IPS-18a (cell line): ENCODE data around the gene ERCC4.
A peak's percentile ranks its signal among the peaks of the same experiment; 100 is the strongest.
"Not testable (repeated sequence)": the region's sequence is repeated elsewhere in the genome, so short reads cannot be mapped to it uniquely, and the experiment has no call there.

Experiments
- H3K27ac ChIP-seq: one replicate; pipeline ENCODE4 v1.5.1; 2013; ENCODE audit warnings: low read length
- H3K27me3 ChIP-seq: one replicate; pipeline ENCODE4 v1.6.1; 2013; ENCODE audit warnings: mild to moderate bottlenecking, low read length; ENCODE audit not compliant: control insufficient read depth, insufficient read depth
- H3K36me3 ChIP-seq: one replicate; pipeline ENCODE4 v1.6.1; 2013; ENCODE audit warnings: low read depth, low read length; ENCODE audit not compliant: control insufficient read depth
- H3K4me1 ChIP-seq: one replicate; pipeline ENCODE4 v1.6.1; 2013; ENCODE audit warnings: low read depth, low read length; ENCODE audit not compliant: control insufficient read depth
- H3K4me3 ChIP-seq: one replicate; pipeline ENCODE4 v1.5.1; 2013; ENCODE audit warnings: low read length
- H3K9ac ChIP-seq: one replicate; pipeline ENCODE4 v1.6.1; 2013; ENCODE audit warnings: mild to moderate bottlenecking, low read length, moderate library complexity
- H3K9me3 ChIP-seq: one replicate; pipeline ENCODE4 v1.6.1; 2013; ENCODE audit warnings: low read depth, low read length; ENCODE audit not compliant: control insufficient read depth

The ERCC4 gene

GRCh38 chr16:13919683-13920509, at the start of gene ERCC4:
Gene ERCC4 (plus strand): TSS chr16:13920154. CDS start chr16:13920166, 12 bp downstream.
- Histone ChIP-seq H3K27ac (peak within 1 kb of the TSS; percentile 71), H3K4me1 (peaks cover 3% of the 10 kb centered on the region), H3K27me3 (no peaks in the 10 kb centered on the region), H3K36me3 (no peaks in the 10 kb centered on the region), H3K4me3 (peak within 1 kb of the TSS; percentile 98), H3K9me3 (no peaks in the 10 kb centered on the region), H3K9ac (peak within 1 kb of the TSS; percentile 81)

DNA sequence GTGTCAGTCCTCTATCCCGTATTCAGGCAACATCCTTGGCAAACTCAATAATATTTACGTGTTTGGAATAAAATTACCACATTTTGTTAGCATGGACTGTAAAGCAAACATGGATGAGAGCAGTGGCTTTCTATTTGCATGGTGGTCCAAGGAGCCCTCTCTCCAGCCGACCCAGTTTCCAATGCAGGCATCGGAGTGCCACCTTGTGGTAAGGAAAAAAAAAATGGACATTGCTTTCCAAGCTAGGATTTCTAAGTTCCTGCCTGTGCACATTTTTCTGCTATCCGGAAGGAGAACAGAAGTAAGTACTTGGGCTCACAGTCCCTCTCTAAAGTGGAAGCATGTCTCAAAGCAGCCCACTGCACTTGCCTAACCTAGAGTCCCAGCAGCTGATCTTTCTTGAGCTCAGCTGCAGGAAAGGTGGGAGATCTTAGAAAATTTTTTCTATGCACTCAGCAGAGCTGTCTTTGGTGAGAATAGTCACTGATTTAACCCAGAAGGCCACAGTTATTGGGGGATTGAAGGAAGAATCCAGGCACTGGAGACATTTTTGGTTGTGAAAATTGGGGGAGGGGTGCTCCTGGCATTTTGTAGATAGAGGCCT, 46.0 kb upstream of the ERCC4 start:
- Histone ChIP-seq H3K27me3 (no peaks in the 10 kb centered on the region), H3K4me3 (no peak overlapping the region)

GRCh38 chr16:13875614-13876284, 44.2 kb upstream of the ERCC4 start:
- H3K36me3 ChIP-seq, result no peaks in the 10 kb centered on the region
- no peaks in the 10 kb centered on the region for H3K4me1 ChIP-seq
- no peak overlapping the region for H3K27ac ChIP-seq
- H3K9me3 ChIP-seq, result no peaks in the 10 kb centered on the region
- no peak overlapping the region for H3K9ac ChIP-seq
- no peaks in the 10 kb centered on the region for H3K27me3 ChIP-seq
- no peak overlapping the region for H3K4me3 ChIP-seq

More for the DNA sequence above, 46.0 kb upstream of the ERCC4 start:
- no peaks in the 10 kb centered on the region for H3K36me3 ChIP-seq
- no peaks in the 10 kb centered on the region for H3K9me3 ChIP-seq
- no peaks in the 10 kb centered on the region for H3K4me1 ChIP-seq
- H3K9ac ChIP-seq, result no peak overlapping the region
- H3K27ac ChIP-seq, result no peak overlapping the region

GRCh38 chr16:13883276-13883675, 36.7 kb upstream of the ERCC4 start:
- no peaks in the 10 kb centered on the region for H3K4me1 ChIP-seq

DNA sequence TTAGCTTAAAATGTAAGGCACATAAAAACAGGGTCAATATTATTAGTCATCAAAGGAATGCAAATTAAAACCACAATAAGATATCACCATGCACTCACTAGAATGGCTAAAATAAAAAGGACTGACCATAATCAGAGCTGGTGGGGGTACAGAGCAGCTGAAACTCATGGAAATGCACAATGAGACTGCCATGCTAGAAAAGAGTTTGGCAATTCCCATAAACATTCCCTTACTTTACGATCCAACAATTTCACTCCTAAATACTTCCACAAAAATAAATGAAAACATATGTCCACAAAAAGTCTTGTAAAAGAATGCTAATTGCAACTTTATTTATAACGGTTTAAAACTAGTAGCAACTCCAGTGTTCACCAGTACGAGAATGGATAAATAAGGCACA, 36.1 kb upstream of the ERCC4 start:
- Histone ChIP-seq H3K4me1 (no peaks in the 10 kb centered on the region), H3K4me3 (no peak overlapping the region), H3K27me3 (no peaks in the 10 kb centered on the region)

More at GRCh38 chr16:13883276-13883675, 36.7 kb upstream of the ERCC4 start:
- H3K9me3 ChIP-seq, result no peaks in the 10 kb centered on the region
- no peak overlapping the region for H3K9ac ChIP-seq
- no peak overlapping the region for H3K4me3 ChIP-seq
- no peaks in the 10 kb centered on the region for H3K27me3 ChIP-seq
- no peak overlapping the region for H3K27ac ChIP-seq
- no peaks in the 10 kb centered on the region for H3K36me3 ChIP-seq

GRCh38 chr16:13885700-13886099, 34.3 kb upstream of the ERCC4 start:
- Histone ChIP-seq H3K27ac (no peak overlapping the region), H3K4me1 (no peaks in the 10 kb centered on the region), H3K36me3 (no peaks in the 10 kb centered on the region), H3K4me3 (no peak overlapping the region), H3K9me3 (no peaks in the 10 kb centered on the region), H3K9ac (no peak overlapping the region), H3K27me3 (no peaks in the 10 kb centered on the region)

More for the DNA sequence above, 36.1 kb upstream of the ERCC4 start:
- Histone ChIP-seq H3K9ac (no peak overlapping the region), H3K36me3 (no peaks in the 10 kb centered on the region), H3K27ac (no peak overlapping the region), H3K9me3 (no peaks in the 10 kb centered on the region)

DNA sequence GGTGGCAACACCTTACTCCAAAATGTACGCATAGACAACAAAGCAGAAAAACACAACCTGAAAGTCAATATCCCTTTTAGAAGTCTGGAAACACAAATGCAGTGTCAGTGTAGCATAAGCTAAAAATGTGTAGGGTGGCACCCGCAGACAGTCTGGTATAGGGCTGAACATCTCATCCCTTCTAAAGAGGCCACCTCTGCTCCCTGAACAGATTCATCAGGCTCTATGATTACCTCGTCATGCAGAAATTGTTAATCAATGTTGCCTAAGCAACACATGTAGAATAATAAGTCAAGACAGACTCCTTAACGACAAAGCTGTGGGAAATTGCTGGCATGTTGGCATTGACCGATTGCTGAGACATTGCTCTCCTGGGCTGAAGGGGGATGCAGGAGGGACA, 33.3 kb upstream of the ERCC4 start:
- Histone ChIP-seq H3K9me3 (no peaks in the 10 kb centered on the region), H3K27me3 (no peaks in the 10 kb centered on the region), H3K4me1 (no peaks in the 10 kb centered on the region), H3K27ac (no peak overlapping the region), H3K36me3 (no peaks in the 10 kb centered on the region), H3K9ac (no peak overlapping the region), H3K4me3 (no peak overlapping the region)

DNA sequence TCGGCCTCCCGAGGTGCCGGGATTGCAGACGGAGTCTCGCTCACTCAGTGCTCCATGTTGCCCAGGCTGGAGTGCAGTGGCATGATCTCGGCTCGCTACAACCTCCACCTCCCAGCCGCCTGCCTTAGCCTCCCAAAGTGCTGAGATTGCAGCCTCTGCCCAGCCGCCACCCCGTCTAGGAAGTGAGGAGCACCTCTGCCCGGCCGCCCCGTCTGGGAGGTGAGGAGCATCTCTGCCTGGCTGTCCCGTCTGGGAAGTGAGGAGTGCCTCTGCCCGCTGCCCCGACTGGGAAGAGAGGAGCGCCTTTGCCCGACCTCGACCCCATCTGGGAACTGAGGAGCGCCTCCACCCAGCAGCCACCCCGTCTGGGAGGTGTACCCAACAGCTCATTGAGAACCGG, 30.6 kb upstream of the ERCC4 start:
- H3K9ac ChIP-seq, H3K27ac ChIP-seq, H3K4me3 ChIP-seq, H3K36me3 ChIP-seq, H3K9me3 ChIP-seq, H3K4me1 ChIP-seq, H3K27me3 ChIP-seq: not testable (repeated sequence)

- no peaks in the 10 kb centered on the region for H3K36me3 ChIP-seq
- H3K27ac ChIP-seq, result no peak overlapping the region
- no peaks in the 10 kb centered on the region for H3K4me1 ChIP-seq
- no peak overlapping the region for H3K9ac ChIP-seq
- no peaks in the 10 kb centered on the region for H3K9me3 ChIP-seq
- H3K4me3 ChIP-seq, result no peak overlapping the region
- H3K27me3 ChIP-seq, result no peaks in the 10 kb centered on the region
These were observed 27.7 kb upstream of the ERCC4 start for GRCh38 chr16:13892301-13892700.

DNA sequence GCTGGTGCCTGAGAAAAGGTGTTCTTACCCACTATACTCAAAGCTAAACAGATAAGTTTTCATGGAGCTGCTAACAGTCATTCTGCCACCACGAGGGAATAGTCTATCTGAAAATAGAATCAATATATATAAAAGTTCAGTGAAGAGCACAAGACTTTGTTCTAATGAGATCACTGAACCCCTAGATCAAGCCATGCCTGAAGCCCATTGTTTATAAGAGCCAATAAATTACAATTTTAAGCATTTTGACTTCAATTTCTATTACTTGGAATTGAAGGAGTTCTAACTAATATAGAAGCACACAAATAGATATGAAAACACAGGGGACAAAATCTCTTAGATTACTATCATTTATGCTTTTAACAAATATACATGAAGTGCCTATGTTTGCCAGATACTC, 24.4 kb upstream of the ERCC4 start:
- H3K36me3 ChIP-seq, result no peaks in the 10 kb centered on the region

DNA sequence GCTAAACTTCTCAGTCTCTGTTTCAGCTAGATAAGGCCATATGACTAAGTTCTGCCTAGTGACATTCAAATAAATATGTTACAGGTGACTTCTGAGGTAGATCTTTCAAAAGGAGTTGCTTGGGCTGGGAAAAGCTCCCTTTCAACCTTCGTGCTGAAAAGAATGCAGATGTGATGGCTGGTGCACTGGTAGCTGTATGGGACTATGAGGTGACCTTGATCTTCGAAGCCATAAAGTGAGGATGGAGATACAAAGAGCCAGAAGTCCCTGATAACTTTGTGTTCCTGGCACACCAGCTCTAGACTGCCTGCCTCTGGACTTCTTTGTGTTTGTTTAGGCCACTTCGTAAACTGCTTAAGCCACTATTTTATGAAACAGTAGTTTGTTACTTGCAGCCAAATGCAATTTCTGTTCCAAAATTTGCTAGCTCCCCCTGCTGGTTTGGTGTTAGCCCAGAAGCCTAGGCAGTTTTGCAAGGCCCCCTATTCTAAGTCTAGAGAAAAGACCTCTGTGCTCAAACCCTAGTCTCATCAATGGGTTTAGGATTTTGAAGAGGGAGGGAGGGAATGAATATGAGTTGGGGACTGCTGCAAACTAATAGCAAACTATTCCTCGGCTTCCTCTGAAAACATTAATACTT, 23.3 kb upstream of the ERCC4 start:
- Histone ChIP-seq H3K9me3 (no peaks in the 10 kb centered on the region), H3K4me3 (no peak overlapping the region), H3K36me3 (no peaks in the 10 kb centered on the region), H3K4me1 (no peaks in the 10 kb centered on the region), H3K9ac (no peak overlapping the region), H3K27ac (no peak overlapping the region), H3K27me3 (no peaks in the 10 kb centered on the region)

More for the DNA sequence above, 24.4 kb upstream of the ERCC4 start:
- Histone ChIP-seq H3K4me3 (no peak overlapping the region), H3K4me1 (no peaks in the 10 kb centered on the region), H3K9ac (no peak overlapping the region), H3K9me3 (no peaks in the 10 kb centered on the region), H3K27me3 (no peaks in the 10 kb centered on the region), H3K27ac (no peak overlapping the region)
